IMR-90 (cell line): Measurements from ENCODE around the gene ANAPC5. TPM values are rescaled to one million over a fixed set of nuclear protein-coding genes. Genes with fewer than 3 reads are reported as not detected.

Experiments
- ATAC-seq: fragments of 200-7000 bp; cut with Tn5 transposase; 2 replicates; pipeline ENCODE4 v1.9.1; 2020; ENCODE audit warnings: low read depth, mild to moderate bottlenecking, moderate library complexity
- BruUV-seq: library from RNA; stranded (reverse); fragments of 400-500 nt; replicated peaks from 2 replicates; lab custom pipeline; 2021; lab: Mats Ljungman, UMichigan
- CTCF ChIA-PET: fragments of 300-600 bp; formaldehyde crosslinking; extraction: SDS; loops from one replicate; lab custom pipeline; 2021; ENCODE audit warnings: antibody characterized with exemption; lab: Yijun Ruan, JAX
- POLR2A ChIA-PET: fragments of 300-600 bp; sonication (Branson Sonifier 250); formaldehyde crosslinking; loops from one replicate; lab custom pipeline; 2022; ENCODE audit warnings: antibody characterized with exemption; ENCODE audit not compliant: unreplicated experiment; lab: Charles Lee
- DNase-seq: peaks from one replicate; pipeline ENCODE4 v3.0.0; 2013
- H2AFZ ChIP-seq: replicated peaks from 2 replicates; pipeline ENCODE3; 2013; ENCODE audit warnings: low read length, mild to moderate bottlenecking; ENCODE audit not compliant: poor library complexity
- H2AK5ac ChIP-seq: 2 replicates; pipeline ENCODE4 v1.6.1; 2013; ENCODE audit warnings: low read depth, low read length, inconsistent platforms
- H2AK9ac ChIP-seq: replicated peaks from 2 replicates; pipeline ENCODE3; 2013; ENCODE audit warnings: mild to moderate bottlenecking, low read depth, low read length, moderate library complexity; ENCODE audit not compliant: poor library complexity
- H2BK120ac ChIP-seq: 2 replicates; pipeline ENCODE4 v1.6.1; 2013; ENCODE audit warnings: low read depth, low read length, inconsistent platforms
- H2BK15ac ChIP-seq: 3 replicates; pipeline ENCODE4 v1.6.1; 2013; ENCODE audit warnings: low read depth, low read length, inconsistent platforms
- H2BK20ac ChIP-seq: 2 replicates; pipeline ENCODE4 v1.6.1; 2013; ENCODE audit warnings: low read depth, mild to moderate bottlenecking, inconsistent platforms, low read length, moderate library complexity
- H2BK5ac ChIP-seq: 2 replicates; pipeline ENCODE4 v1.6.1; 2013; ENCODE audit warnings: mild to moderate bottlenecking, low read depth, low read length, inconsistent platforms; ENCODE audit not compliant: poor library complexity, severe bottlenecking
- H3K14ac ChIP-seq: replicated peaks from 2 replicates; pipeline ENCODE4 v1.6.1; 2013; ENCODE audit warnings: low read depth, low read length, inconsistent platforms
- H3K18ac ChIP-seq: 2 replicates; pipeline ENCODE4 v1.6.1; 2013; ENCODE audit warnings: low read depth, low read length, control low read depth
- H3K23ac ChIP-seq: 2 replicates; pipeline ENCODE4 v1.6.1; 2013; ENCODE audit warnings: low read depth, low read length, inconsistent platforms
- H3K27ac ChIP-seq: 2 replicates; pipeline ENCODE4 v1.5.1; 2013; ENCODE audit warnings: mild to moderate bottlenecking, control low read depth, low read length; ENCODE audit not compliant: insufficient read depth
- H3K27me3 ChIP-seq: 2 replicates; pipeline ENCODE4 v1.6.1; 2013; ENCODE audit warnings: low read length; ENCODE audit not compliant: control insufficient read depth, insufficient read depth
- H3K36me3 ChIP-seq: 2 replicates; pipeline ENCODE4 v1.6.1; 2013; ENCODE audit warnings: low read length, mixed read lengths; ENCODE audit not compliant: control insufficient read depth, insufficient read depth
- H3K4ac ChIP-seq: 2 replicates; pipeline ENCODE4 v1.6.1; 2013; ENCODE audit warnings: low read depth, low read length, inconsistent platforms
- H3K4me1 ChIP-seq: 2 replicates; pipeline ENCODE4 v1.6.1; 2013; ENCODE audit warnings: low read length, mixed read lengths; ENCODE audit not compliant: control insufficient read depth, insufficient read depth
- H3K4me2 ChIP-seq: 2 replicates; pipeline ENCODE4 v1.6.1; 2013; ENCODE audit warnings: low read depth, mild to moderate bottlenecking, control low read depth, low read length, moderate library complexity
- H3K4me3 ChIP-seq: 2 replicates; pipeline ENCODE4 v1.5.1; 2013; ENCODE audit warnings: low read depth, mild to moderate bottlenecking, control low read depth, low read length, moderate library complexity; ENCODE audit not compliant: insufficient read depth
- H3K56ac ChIP-seq: 2 replicates; pipeline ENCODE4 v1.6.1; 2013; ENCODE audit warnings: low read length, inconsistent platforms; ENCODE audit not compliant: insufficient read depth; ENCODE audit errors: extremely low read depth
- H3K79me1 ChIP-seq, 2 experiments: 2 replicates each; pipeline ENCODE4 v1.6.1; 2013; ENCODE audit warnings: low read length in 2 of 2, inconsistent platforms in 1 of 2, low read depth in 1 of 2
- H3K9ac ChIP-seq: 2 replicates; pipeline ENCODE4 v1.6.1; 2013; ENCODE audit warnings: low read depth, low read length, control low read depth
- H3K9me1 ChIP-seq: 2 replicates; pipeline ENCODE4 v1.6.1; 2013; ENCODE audit warnings: low read length, inconsistent platforms; ENCODE audit not compliant: insufficient read depth
- H3K9me3 ChIP-seq: 2 replicates; pipeline ENCODE4 v1.6.1; 2013; ENCODE audit warnings: low read length; ENCODE audit not compliant: control insufficient read depth, insufficient read depth
- H4K20me1 ChIP-seq: 2 replicates; pipeline ENCODE4 v1.6.1; 2013; ENCODE audit warnings: low read length, inconsistent platforms; ENCODE audit not compliant: insufficient read depth
- H4K5ac ChIP-seq: 2 replicates; pipeline ENCODE4 v1.6.1; 2013; ENCODE audit warnings: mild to moderate bottlenecking, low read depth, low read length, control low read depth
- H4K8ac ChIP-seq, 2 experiments: 2 replicates each; pipeline ENCODE4 v1.6.1; 2013; ENCODE audit warnings: low read depth in 2 of 2, low read length in 2 of 2, control low read depth in 1 of 2, inconsistent platforms in 1 of 2
- H4K91ac ChIP-seq: 2 replicates; pipeline ENCODE4 v1.6.1; 2013; ENCODE audit warnings: low read depth, low read length, inconsistent platforms; ENCODE audit not compliant: insufficient read depth
- CEBPB ChIP-seq: IDR thresholded peaks from 2 replicates; pipeline ENCODE4 v1.6.1; 2012; ENCODE audit warnings: low read depth, low read length, improper control_type of control experiment
- FOS ChIP-seq: fragments of 150-350 bp; IDR thresholded peaks from 2 replicates; pipeline ENCODE4 v1.6.1; 2016; ENCODE audit warnings: low read depth, low read length
- MXI1 ChIP-seq: IDR thresholded peaks from 2 replicates; pipeline ENCODE4 v1.6.1; 2012; ENCODE audit warnings: low read depth, mild to moderate bottlenecking, low read length, moderate library complexity, borderline replicate concordance
- POLR2A ChIP-seq: IDR thresholded peaks from 2 replicates; pipeline ENCODE4 v1.6.1; 2012; ENCODE audit warnings: mild to moderate bottlenecking, low read depth, low read length
- RAD21 ChIP-seq: IDR thresholded peaks from 2 replicates; pipeline ENCODE4 v1.6.1; 2012; ENCODE audit warnings: low read length, improper control_type of control experiment
- SMC3 ChIP-seq: fragments of 150-350 bp; IDR thresholded peaks from 2 replicates; pipeline ENCODE4 v1.6.1; 2016; ENCODE audit warnings: low read depth, mild to moderate bottlenecking, antibody characterized with exemption, low read length, moderate library complexity
- WGBS, 2 experiments: methylation state at CpG; one replicate each; pipeline versions ENCODE4 v1.1.5 to v1.1.7; 2013; ENCODE audit warnings: missing lambda C conversion rate in 2 of 2; ENCODE audit not compliant: insufficient read length in 1 of 2; ENCODE audit errors: extremely low coverage in 2 of 2; 5-methylcytosine and 5-hydroxymethylcytosine counted together
- dilution Hi-C: fragments of 300-500 bp; cut with HindIII; formaldehyde crosslinking; loops from one replicate; pipeline ENCODE4 v1.14.3; 2018; ENCODE audit warnings: low sequenced_read_pairs; ENCODE audit not compliant: unreplicated experiment
- in situ Hi-C: fragments of 300-500 bp; cut with MboI; formaldehyde crosslinking; loops from 3 replicates; pipeline ENCODE4 v1.14.3; 2019; ENCODE audit warnings: low sequenced_read_pairs, inconsistent platforms, mixed read lengths
- intact Hi-C: fragments of 100-400 bp; cut with micrococcal nuclease; formaldehyde crosslinking; loops from 2 replicates; pipeline ENCODE4 v1.10.0; 2022
- polyA plus RNA-seq, 3 experiments: library from polyadenylated mRNA; depleted of rRNA; stranded (reverse); fragments of >200 nt; gene quantifications; 2 replicates each; pipeline ENCODE4 v1.2.3, GENCODE V29; 2012; ENCODE audit warnings: low replicate concordance in 1 of 3
- total RNA-seq: library from RNA; depleted of rRNA; stranded (reverse); fragments of >200 nt; gene quantifications from 2 replicates; pipeline ENCODE4 v1.2.3, GENCODE V29; 2012
- TF ChIP-seq, protein P1 (sequence below): fragments of 150-350 bp; IDR thresholded peaks from 2 replicates; pipeline ENCODE4 v1.6.1; 2017; ENCODE audit warnings: mild to moderate bottlenecking, antibody characterized with exemption, low read length, low read depth

ANAPC5 gene
- total and polyA plus RNA-seq, 2 of the 4 experiments (the other 2 are of a cell fraction), result 157 to 211 TPM

DNA sequence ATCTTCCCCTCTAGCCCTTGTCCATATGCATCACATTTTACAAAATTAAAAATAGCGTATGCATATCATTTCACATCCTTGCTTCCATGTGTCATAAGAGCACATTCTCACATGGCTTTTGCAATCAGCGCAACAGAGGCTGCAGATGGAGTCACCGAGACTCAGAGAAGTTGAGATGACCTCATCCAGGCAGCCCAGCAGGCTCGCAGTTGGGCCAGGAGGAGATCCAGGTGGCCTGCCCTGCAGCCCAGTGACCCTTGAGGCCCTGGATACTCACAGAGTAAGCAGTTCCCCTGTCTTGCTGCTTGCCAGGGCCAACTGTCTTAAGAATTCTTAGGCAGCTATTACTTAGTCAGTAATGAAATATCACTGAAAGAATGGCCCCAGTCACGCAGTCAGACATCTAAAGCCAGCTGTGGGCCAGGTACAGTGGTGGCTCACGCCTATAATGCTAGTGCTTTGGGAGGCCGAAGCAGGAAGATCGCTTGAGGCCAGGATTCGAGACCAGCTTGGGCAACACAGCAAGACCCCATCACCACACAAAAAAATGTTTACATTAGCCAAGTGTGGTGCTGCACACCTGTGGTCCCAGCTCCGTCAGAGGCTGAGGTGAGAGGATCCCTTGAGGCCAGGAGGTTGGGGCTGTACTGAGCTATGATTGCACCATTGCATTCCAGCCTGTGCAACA is 64.8 kb downstream of the ANAPC5 start:
- dilution Hi-C loops (no loop called here), in situ Hi-C loops (no loop called here), intact Hi-C loops (no loop called here)
- no peak overlapping the region for H3K56ac ChIP-seq
- H3K4ac ChIP-seq, result no peak overlapping the region
- H2BK5ac ChIP-seq, result no peak overlapping the region
- H3K27ac ChIP-seq, result no peak overlapping the region
- H3K9ac ChIP-seq, result no peak overlapping the region
- no peak overlapping the region for H3K4me3 ChIP-seq
- H2AK5ac ChIP-seq, result no peak overlapping the region
- DNase-seq (peak; percentile 81), ATAC-seq (peak; percentile 57; the same call in 1 of the 2 replicates)
- no peak overlapping the region for H4K8ac ChIP-seq
- H3K4me2 ChIP-seq, result no peak overlapping the region
- no peak overlapping the region for H3K23ac ChIP-seq
- TF ChIP-seq SMC3 (no peak), MXI1 (peak; percentile 57; the same call in 1 of the 2 replicates), FOS (no peak), RAD21 (no peak), POLR2A (no peak), CEBPB (peak; percentile 82)
- TF ChIP-seq, protein P1, sequence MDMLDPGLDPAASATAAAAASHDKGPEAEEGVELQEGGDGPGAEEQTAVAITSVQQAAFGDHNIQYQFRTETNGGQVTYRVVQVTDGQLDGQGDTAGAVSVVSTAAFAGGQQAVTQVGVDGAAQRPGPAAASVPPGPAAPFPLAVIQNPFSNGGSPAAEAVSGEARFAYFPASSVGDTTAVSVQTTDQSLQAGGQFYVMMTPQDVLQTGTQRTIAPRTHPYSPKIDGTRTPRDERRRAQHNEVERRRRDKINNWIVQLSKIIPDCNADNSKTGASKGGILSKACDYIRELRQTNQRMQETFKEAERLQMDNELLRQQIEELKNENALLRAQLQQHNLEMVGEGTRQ, result no peak
- H2BK120ac ChIP-seq, result no peak overlapping the region
- no peak overlapping the region for H3K14ac ChIP-seq
- POLR2A ChIA-PET, result no interaction called here
- H3K79me1 ChIP-seq, result peaks cover 29 to 76% of the 10 kb centered on the region in 2 experiments
- peaks cover 3% of the 10 kb centered on the region for H3K36me3 ChIP-seq
- peaks cover 30% of the 10 kb centered on the region for H4K20me1 ChIP-seq
- 90% methylated on average over 2 of the region's 10 CpGs; no CpG with 5 or more reads in 1 of the 2 experiments for WGBS, 2 experiments
- no peaks in the 10 kb centered on the region for H3K27me3 ChIP-seq
- peaks cover 8% of the 10 kb centered on the region for H3K9me1 ChIP-seq
- CTCF ChIA-PET, result no interaction called here
- H4K91ac ChIP-seq, result no peak overlapping the region
- H3K18ac ChIP-seq, result no peak overlapping the region
- peaks cover 10% of the 10 kb centered on the region; the same call in 1 of the 2 replicates for H3K4me1 ChIP-seq
- no peaks in the 10 kb centered on the region for H3K9me3 ChIP-seq
- BruUV-seq, result no TSS peak
- no peak overlapping the region for H2BK15ac ChIP-seq
- H2BK20ac ChIP-seq, result no peak overlapping the region
- no peak overlapping the region for H2AFZ ChIP-seq
- no peak overlapping the region for H4K5ac ChIP-seq
- no peak overlapping the region for H2AK9ac ChIP-seq
